Measurements from ENCODE around the gene RNF133.

RNF133 gene

GRCh38 chr7:122652876-122653275 is 46.0 kb downstream of the RNF133 start:
- Mint-ChIP-seq H3K4me1 (peaks cover 12% of the 10 kb centered on the region), H3K36me3 (ENCODE audit: low read depth) (no peaks in the 10 kb centered on the region), H3K9me3 (peaks cover 5% of the 10 kb centered on the region), H3K4me3 (no peak overlapping the region), H3K27ac (no peak overlapping the region), H3K27me3 (ENCODE audit: low read depth) (no peaks in the 10 kb centered on the region)
- no peak for TF ChIP-seq CTCF (IDR thresholded peaks at IDR 0.05; ENCODE audit: unreplicated experiment in 3 of 3)

- H3K4me3 Mint-ChIP-seq = no peak overlapping the region
- H3K36me3 Mint-ChIP-seq (ENCODE audit: low read depth) = no peaks in the 10 kb centered on the region
- no peak for TF ChIP-seq CTCF (IDR thresholded peaks at IDR 0.05; ENCODE audit: unreplicated experiment in 3 of 3)
- H3K27me3 Mint-ChIP-seq (ENCODE audit: low read depth) = no peaks in the 10 kb centered on the region
- no peak overlapping the region for H3K27ac Mint-ChIP-seq
- H3K4me1 Mint-ChIP-seq = peaks cover 12% of the 10 kb centered on the region
- no peaks in the 10 kb centered on the region for H3K9me3 Mint-ChIP-seq
These were observed 47.5 kb downstream of the RNF133 start for GRCh38 chr7:122651451-122651850.
